Measurements from ENCODE around the gene TMEM175. TPM values are rescaled to one million over a fixed set of nuclear protein-coding genes. Genes with fewer than 3 reads are reported as not detected.
A peak's percentile ranks its signal among the peaks of the same experiment; 100 is the strongest.

Gene TMEM175
- total and polyA plus RNA-seq, 2 of the 8 experiments (the other 6 are each of a cell fraction or from before 2014, with no cell fraction given) = 4.9 to 20.7 TPM

GRCh38 chr4:888029-888428 is 44.2 kb upstream of the TMEM175 start:
- Histone ChIP-seq H2BK5ac (ENCODE audit: low read depth, low read length) (0 out of 2 replicates have a peak overlapping the region, but pooled peaks have one; percentile 36), H4K91ac (replicated peaks; ENCODE audit: insufficient read length, low read length) (no peak overlapping the region), H4K5ac (ENCODE audit: insufficient read length, low read depth, low read length) (no peak overlapping the region), H2BK20ac (ENCODE audit: low read length) (no peak overlapping the region), H3K4ac (replicated peaks; ENCODE audit: insufficient read length, low read depth, low read length) (no peak overlapping the region), H3K18ac (ENCODE audit: extremely low read depth, low read length) (no peak overlapping the region), H3K9ac (replicated peaks in 1 of 4; ENCODE audit: extremely low read depth in 1 of 4, low read depth in 3 of 4, low read length in 3 of 4) (no peak overlapping the region), H4K20me1 (replicated peaks in 1 of 2; ENCODE audit: control insufficient read depth in 1 of 2, insufficient read depth in 2 of 2, low read length in 2 of 2) (peaks cover 0 to 19% of the 10 kb centered on the region in 2 experiments), H3K27ac (ENCODE audit: low read depth, low read length) (no peak overlapping the region), H3K79me1 (ENCODE audit: low read depth, low read length) (no peaks in the 10 kb centered on the region; the same call in 1 of the 2 replicates), H3K27me3 (replicated peaks in 1 of 4; ENCODE audit: control insufficient read depth in 3 of 4, extremely low read depth in 1 of 4, insufficient read depth in 3 of 4, low read length in 3 of 4) (no peaks in the 10 kb centered on the region), H3K4me1 (replicated peaks in 1 of 4; ENCODE audit: control insufficient read depth in 3 of 4, insufficient read depth in 4 of 4, low read length in 3 of 4) (no peaks in the 10 kb centered on the region), H2BK120ac (replicated peaks; ENCODE audit: low read depth, low read length) (no peak overlapping the region), H3K9me3 (ENCODE audit: insufficient read depth in 2 of 2, low read depth in 1 of 2, low read length in 1 of 2) (peaks cover 0 to 6% of the 10 kb centered on the region in 2 experiments; a peak in 1 of 4 replicates), H3K36me3 (ENCODE audit: control insufficient read depth in 2 of 4, insufficient read depth in 4 of 4, low read length in 3 of 4) (peaks cover 0 to 6% (median 5%) of the 10 kb centered on the region in 4 experiments; a peak in 6 of 8 replicates), H2AFZ (ENCODE audit: low read length) (no peak overlapping the region), H3K56ac (replicated peaks; ENCODE audit: insufficient read length, low read depth, low read length) (no peak overlapping the region), H3K79me2 (ENCODE audit: control insufficient read depth in 1 of 2, insufficient read depth in 2 of 2, low read length in 2 of 2) (no peaks in the 10 kb centered on the region), H3K4me3 (ENCODE audit: extremely low read depth in 1 of 4, insufficient read depth in 2 of 4, low read depth in 3 of 4, low read length in 4 of 4) (no peak overlapping the region), H3K14ac (ENCODE audit: insufficient read length) (no peak overlapping the region), H2BK15ac (ENCODE audit: low read length) (no peak overlapping the region), H4K8ac (ENCODE audit: extremely low read depth, insufficient read depth, low read length) (no peak overlapping the region), H3K23me2 (ENCODE audit: low read depth, low read length) (no peaks in the 10 kb centered on the region; the same call in 1 of the 2 replicates), H3K23ac (ENCODE audit: insufficient read length) (no peak overlapping the region), H2BK12ac (ENCODE audit: low read depth, low read length) (no peak overlapping the region), H3K4me2 (ENCODE audit: insufficient read depth in 1 of 2, low read depth in 2 of 2, low read length in 2 of 2) (no peak overlapping the region), H2AK5ac (ENCODE audit: low read depth, low read length) (no peak overlapping the region)
- DNase-seq (ENCODE audit: low read depth in 1 of 2, low spot score in 2 of 2) = no peak
- no peak for FAIRE-seq
- CTCF ChIA-PET (ENCODE audit: partially characterized antibody) = interaction anchor here (0.9 to 1.5 kb wide), 3 partner anchors 9 to 26 kb away, joined by 3 to 4 read pairs (median 3); no protein-coding TSS in a partner anchor
- 91% methylated on average over 22 of the region's 23 CpGs; no CpG with 5 or more reads in 1 of the 2 experiments for WGBS, 2 experiments (ENCODE audit: extremely low coverage in 1 of 2, insufficient coverage in 1 of 2, insufficient read length in 1 of 2, insufficient replicate concordance in 2 of 2, low coverage in 1 of 2, low lambda C conversion rate in 2 of 2, missing lambda C conversion rate in 1 of 2)
- POLR2A ChIA-PET (ENCODE audit: partially characterized antibody) = no interaction called here
- TF ChIP-seq GABPA (IDR thresholded peaks at IDR 0.05; ENCODE audit: borderline replicate concordance, insufficient read depth, low read length) = no peak
- no peak for TF ChIP-seq SAP30 (IDR thresholded peaks at IDR 0.05; ENCODE audit: insufficient read depth, insufficient replicate concordance, low read length)
- TF ChIP-seq RBBP5 (IDR thresholded peaks at IDR 0.05; ENCODE audit: borderline replicate concordance, low read depth, low read length) = no peak
- no peak for TF ChIP-seq USF2 (IDR thresholded peaks at IDR 0.05; ENCODE audit: low read length)
- no peak for TF ChIP-seq ATF2 (IDR thresholded peaks at IDR 0.05; ENCODE audit: low read length)
- no peak for TF ChIP-seq TAF1 (IDR thresholded peaks at IDR 0.05; ENCODE audit: low read depth, low read length)
- TF ChIP-seq CEBPB (IDR thresholded peaks at IDR 0.05; ENCODE audit: low read depth, low read length) = no peak
- TF ChIP-seq NANOG (IDR thresholded peaks at IDR 0.05; ENCODE audit: insufficient read depth, low read depth, low read length, poor library complexity, severe bottlenecking) = no peak
- no peak for TF ChIP-seq EZH2 (IDR thresholded peaks at IDR 0.05; ENCODE audit: low read depth, low read length, severe bottlenecking)
